HEK293 (cell line): Measurements from ENCODE around the gene VEGFA.

Experiments used
- CTCF ChIA-PET: fragments of 350-600 bp; formaldehyde crosslinking; extraction: SDS; loops from one replicate; lab custom pipeline; 2021; ENCODE audit warnings: antibody characterized with exemption; lab: Yijun Ruan, JAX
- POLR2A ChIA-PET: fragments of 300-600 bp; formaldehyde crosslinking; extraction: SDS; loops from one replicate; lab custom pipeline; 2020; ENCODE audit warnings: antibody characterized with exemption, inconsistent platforms; lab: Yijun Ruan, JAX
- H3K27ac ChIP-seq: fragments of 200-500 bp; sonication (Bioruptor generic); 2 replicates; pipeline ENCODE4 v1.5.1; 2014; ENCODE audit warnings: low read depth, low read length, control low read depth, inconsistent platforms; ENCODE audit errors: extremely low read depth
- H3K36me3 ChIP-seq, 2 experiments: fragments of 200-500 bp in 1 of 2; sonication (Bioruptor generic) in 1 of 2; 1 replicate in 1 of 2; 2 replicates in 1 of 2; pipeline ENCODE4 v1.5.1; 2014 to 2017; ENCODE audit warnings: inconsistent platforms in 2 of 2, low read length in 2 of 2; ENCODE audit not compliant: control insufficient read depth in 2 of 2, insufficient read depth in 1 of 2
- H3K4me1 ChIP-seq: fragments of 200-500 bp; sonication (Bioruptor generic); 2 replicates; pipeline ENCODE4 v1.5.1; 2014; ENCODE audit warnings: mild to moderate bottlenecking, low read length, inconsistent platforms; ENCODE audit not compliant: control insufficient read depth, insufficient read depth
- H3K4me3 ChIP-seq: 2 replicates; pipeline ENCODE4 v1.5.1; 2011; ENCODE audit warnings: low read depth, mild to moderate bottlenecking, control low read depth, low read length, moderate library complexity
- H3K9me3 ChIP-seq: fragments of 200-500 bp; sonication (Bioruptor generic); 2 replicates; pipeline ENCODE4 v1.5.1; 2014; ENCODE audit warnings: low read depth, low read length, inconsistent platforms; ENCODE audit not compliant: control insufficient read depth, insufficient read depth
- BCL11B ChIP-seq: fragments of 450-650 bp; formaldehyde crosslinking; IDR thresholded peaks from 2 replicates; pipeline ENCODE4 v1.5.1; 2016; ENCODE audit warnings: low read depth, missing biosample characterization, missing genetic modification characterization
- ELK4 ChIP-seq: IDR thresholded peaks from 2 replicates; pipeline ENCODE4 v1.6.1; 2011; ENCODE audit warnings: mild to moderate bottlenecking, low read depth, low read length, borderline replicate concordance
- MEIS1 ChIP-seq: sonication (generic); formaldehyde crosslinking; IDR thresholded peaks from 2 replicates; pipeline ENCODE4 v1.8.1; 2022; ENCODE audit warnings: missing genetic modification reagents, mild to moderate bottlenecking, borderline replicate concordance
- OVOL3 ChIP-seq: fragments of 450-650 bp; formaldehyde crosslinking; IDR thresholded peaks from 2 replicates; pipeline ENCODE4 v1.5.1; 2016; ENCODE audit warnings: missing biosample characterization, missing genetic modification characterization
- ZBTB1 ChIP-seq: fragments of 450-650 bp; formaldehyde crosslinking; IDR thresholded peaks from 2 replicates; pipeline ENCODE4 v1.5.1; 2016; ENCODE audit warnings: missing biosample characterization, missing genetic modification characterization
- ZBTB20 ChIP-seq: fragments of 450-650 bp; formaldehyde crosslinking; IDR thresholded peaks from 2 replicates; pipeline ENCODE4 v1.5.1; 2016; ENCODE audit warnings: missing biosample characterization, missing genetic modification characterization
- ZBTB49 ChIP-seq: fragments of 450-650 bp; formaldehyde crosslinking; IDR thresholded peaks from 2 replicates; pipeline ENCODE4 v1.5.1; 2016; ENCODE audit warnings: missing biosample characterization, missing genetic modification characterization, low read depth
- ZBTB7A ChIP-seq: fragments of 450-650 bp; formaldehyde crosslinking; IDR thresholded peaks from 2 replicates; pipeline ENCODE4 v1.5.1; 2016; ENCODE audit warnings: low read depth, missing biosample characterization, missing genetic modification characterization
- ZBTB8A ChIP-seq: fragments of 450-650 bp; formaldehyde crosslinking; IDR thresholded peaks from 2 replicates; pipeline ENCODE4 v1.5.1; 2016; ENCODE audit warnings: missing biosample characterization, missing genetic modification characterization
- ZNF133 ChIP-seq: fragments of 450-650 bp; formaldehyde crosslinking; IDR thresholded peaks from 2 replicates; pipeline ENCODE4 v1.5.1; 2016; ENCODE audit warnings: missing biosample characterization, missing genetic modification characterization
- ZNF148 ChIP-seq: fragments of 450-650 bp; formaldehyde crosslinking; IDR thresholded peaks from 2 replicates; pipeline ENCODE4 v1.5.0; 2017; ENCODE audit warnings: missing biosample characterization, missing genetic modification characterization, borderline replicate concordance
- ZNF324 ChIP-seq: fragments of 450-650 bp; formaldehyde crosslinking; IDR thresholded peaks from 2 replicates; pipeline ENCODE4 v1.5.1; 2016; ENCODE audit warnings: missing biosample characterization, missing genetic modification characterization
- ZNF416 ChIP-seq: fragments of 450-650 bp; formaldehyde crosslinking; IDR thresholded peaks from 2 replicates; pipeline ENCODE4 v1.5.1; 2016; ENCODE audit warnings: missing biosample characterization, missing genetic modification characterization
- ZNF521 ChIP-seq: fragments of 450-650 bp; formaldehyde crosslinking; IDR thresholded peaks from 2 replicates; pipeline ENCODE4 v1.5.1; 2017; ENCODE audit warnings: missing biosample characterization, mild to moderate bottlenecking, missing genetic modification characterization
- ZNF624 ChIP-seq: fragments of 450-650 bp; formaldehyde crosslinking; IDR thresholded peaks from 2 replicates; pipeline ENCODE4 v1.5.1; 2017; ENCODE audit warnings: missing biosample characterization, missing genetic modification characterization
- ZNF830 ChIP-seq: fragments of 450-650 bp; IDR thresholded peaks from 2 replicates; pipeline ENCODE4 v1.5.0; 2018; ENCODE audit warnings: missing biosample characterization, missing genetic modification characterization, low read depth, mild to moderate bottlenecking, moderate library complexity
- TF ChIP-seq, protein P1 (sequence below): fragments of 450-650 bp; formaldehyde crosslinking; IDR thresholded peaks from 2 replicates; pipeline ENCODE4 v1.5.1; 2016; ENCODE audit warnings: missing biosample characterization, missing genetic modification characterization

VEGFA gene

DNA sequence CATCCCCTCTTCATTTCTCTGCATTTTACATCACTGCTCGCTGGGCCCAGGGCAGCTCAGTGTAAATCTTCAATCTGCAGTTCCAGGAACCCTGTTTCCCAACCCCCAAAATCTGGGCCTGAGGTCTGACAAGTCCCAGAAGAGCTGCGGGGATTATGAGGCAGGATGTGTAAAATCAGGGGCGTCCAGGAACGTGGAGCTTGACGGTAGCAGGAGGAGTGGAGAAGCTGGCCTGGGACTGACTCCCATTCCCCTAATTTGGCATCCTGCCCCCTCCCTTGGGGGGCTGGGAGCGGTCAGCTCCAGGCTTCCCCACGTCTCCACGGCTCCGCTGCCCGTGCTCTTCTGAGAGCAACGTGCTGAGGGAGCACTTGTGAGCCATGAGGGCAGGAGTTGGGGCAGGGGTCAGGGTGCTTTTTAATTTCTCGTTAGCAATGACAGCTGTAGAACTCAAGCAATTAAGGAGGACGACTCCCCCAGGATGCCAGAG, 23.4 kb upstream of the VEGFA start (continued):
- TF ChIP-seq ELK4, result no peak
- TF ChIP-seq OVOL3 (tag by site-specific recombination), result no peak
- no peak for TF ChIP-seq ZNF521 (tag by site-specific recombination)
- TF ChIP-seq, protein P1, sequence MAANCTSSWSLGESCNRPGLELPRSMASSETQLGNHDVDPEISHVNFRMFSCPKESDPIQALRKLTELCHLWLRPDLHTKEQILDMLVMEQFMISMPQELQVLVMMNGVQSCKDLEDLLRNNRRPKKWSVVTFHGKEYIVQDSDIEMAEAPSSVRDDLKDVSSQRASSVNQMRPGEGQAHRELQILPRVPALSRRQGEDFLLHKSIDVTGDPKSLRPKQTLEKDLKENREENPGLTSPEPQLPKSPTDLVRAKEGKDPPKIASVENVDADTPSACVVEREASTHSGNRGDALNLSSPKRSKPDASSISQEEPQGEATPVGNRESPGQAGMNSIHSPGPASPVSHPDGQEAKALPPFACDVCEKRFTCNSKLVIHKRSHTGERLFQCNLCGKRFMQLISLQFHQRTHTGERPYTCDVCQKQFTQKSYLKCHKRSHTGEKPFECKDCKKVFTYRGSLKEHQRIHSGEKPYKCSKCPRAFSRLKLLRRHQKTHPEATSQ (tag by site-specific recombination), result no peak

- Histone ChIP-seq H3K36me3 (no peaks in the 10 kb centered on the region), H3K9me3 (no peaks in the 10 kb centered on the region), H3K4me3 (no peak overlapping the region), H3K27ac (no peak overlapping the region), H3K4me1 (no peaks in the 10 kb centered on the region)
- POLR2A ChIA-PET, result no interaction called here
- no peak for TF ChIP-seq ZNF148 (tag by site-specific recombination)
- TF ChIP-seq ZBTB49 (tag by site-specific recombination), result no peak
- no peak for TF ChIP-seq ZNF416 (tag by site-specific recombination)
- no peak for TF ChIP-seq ZBTB1 (tag by site-specific recombination)
- CTCF ChIA-PET, result interaction anchor here (0.9 to 4.7 kb wide), 6 partner anchors 11 to 331 kb away, joined by 4 to 33 read pairs (median 9); partner anchors contain the start of gene VEGFA
Observed at GRCh38 chr6:43747784-43748183, 22.2 kb upstream of the VEGFA start.

GRCh38 chr6:43748765-43749164, 21.2 kb upstream of the VEGFA start:
- H3K4me3 ChIP-seq, result no peak overlapping the region
- H3K27ac ChIP-seq, result no peak overlapping the region
- no peaks in the 10 kb centered on the region for H3K4me1 ChIP-seq
- H3K9me3 ChIP-seq, result no peaks in the 10 kb centered on the region
- ChIA-PET POLR2A (no interaction called here), CTCF (interaction anchor here (0.6 to 4.7 kb wide), 11 partner anchors 9 to 330 kb away, joined by 3 to 33 read pairs (median 4); partner anchors contain the start of gene VEGFA)
- no peak for TF ChIP-seq ZNF830 (tag by site-specific recombination)
- no peak for TF ChIP-seq ZNF624 (tag by site-specific recombination)
- TF ChIP-seq BCL11B (tag by site-specific recombination), result no peak
- TF ChIP-seq ZBTB7A (tag by site-specific recombination), result no peak
- no peak for TF ChIP-seq ZNF521 (tag by site-specific recombination)
- TF ChIP-seq ZNF133 (tag by site-specific recombination), result no peak
- TF ChIP-seq ZBTB8A (tag by site-specific recombination), result no peak
- TF ChIP-seq MEIS1 (CRISPR knock-in tag), result no peak
- TF ChIP-seq ZNF324, result no peak
- TF ChIP-seq ZBTB20, result no peak
- no peaks in the 10 kb centered on the region for H3K36me3 ChIP-seq
